H4 (cell line): ENCODE measurements around the gene MAGI2. TPM values are rescaled to one million over a fixed set of nuclear protein-coding genes. Genes with fewer than 3 reads are reported as not detected.

Experiments
- DNase-seq: peaks from one replicate; pipeline ENCODE4 v3.0.0-alpha.2; 2015; ENCODE audit warnings: low spot score
- total RNA-seq: library from RNA; depleted of rRNA; stranded (reverse); fragments of >200 nt; shearing (Covaris generic); gene quantifications from 2 replicates; pipeline ENCODE4 v1.2.3, GENCODE V29; 2014

MAGI2 gene
- total RNA-seq, 1 experiment from 2014 or later = 1.8 TPM

DNA sequence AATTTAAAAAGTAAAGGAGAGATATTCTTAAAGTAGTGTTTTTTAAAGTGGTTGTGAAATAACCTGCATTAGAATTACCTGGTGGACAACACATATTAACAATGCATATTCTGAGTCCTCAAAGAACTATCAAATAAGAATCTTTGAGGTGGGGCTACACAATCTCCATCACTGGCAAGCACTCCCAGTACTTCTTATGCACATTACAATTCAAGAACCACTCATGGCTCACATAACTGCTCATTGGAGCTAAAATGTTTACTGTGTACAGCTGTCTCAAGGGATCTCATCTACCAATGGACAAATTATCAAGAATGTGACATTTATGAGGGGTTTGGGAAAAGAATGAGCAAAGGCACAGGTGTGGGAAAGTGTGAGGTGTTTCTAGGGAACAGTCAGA is 962.9 kb downstream of the MAGI2 start:
- DNase-seq = no peak

DNA sequence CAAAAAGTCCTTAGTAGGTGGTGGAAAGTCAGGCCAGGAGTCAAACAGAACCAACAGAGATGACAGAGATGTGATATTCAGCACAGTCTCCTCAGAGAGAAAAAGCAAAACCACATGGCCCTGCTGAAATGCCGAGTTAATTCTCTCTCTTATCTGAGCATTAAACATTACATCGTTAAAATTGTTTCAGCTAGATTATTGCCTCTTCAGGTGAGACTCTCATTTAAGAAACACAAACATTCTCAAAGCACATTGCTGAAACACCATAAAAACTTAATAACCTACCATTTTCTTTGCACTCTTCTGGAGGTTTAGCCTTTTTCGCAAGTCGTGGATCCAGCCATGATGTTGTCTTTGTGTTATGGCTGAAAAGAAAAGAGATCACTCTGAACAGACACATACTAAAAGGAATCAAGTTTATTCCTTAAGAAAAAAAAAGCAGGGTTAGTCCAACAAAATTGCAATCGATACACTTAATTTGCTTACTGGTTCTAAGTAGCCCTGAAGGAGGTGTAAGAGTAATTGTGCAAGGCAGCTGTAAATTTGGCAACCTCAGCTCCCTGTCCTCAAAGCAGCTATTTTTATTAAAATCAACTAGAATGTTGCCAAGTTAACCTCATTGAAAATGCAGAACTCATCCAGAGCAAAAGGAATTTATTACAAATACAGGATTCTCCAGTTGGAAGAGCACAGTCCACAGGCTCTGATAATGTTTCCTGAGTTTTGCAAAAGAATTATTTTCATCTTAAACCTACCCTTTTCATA is 963.8 kb downstream of the MAGI2 start:
- DNase-seq = no peak

DNA sequence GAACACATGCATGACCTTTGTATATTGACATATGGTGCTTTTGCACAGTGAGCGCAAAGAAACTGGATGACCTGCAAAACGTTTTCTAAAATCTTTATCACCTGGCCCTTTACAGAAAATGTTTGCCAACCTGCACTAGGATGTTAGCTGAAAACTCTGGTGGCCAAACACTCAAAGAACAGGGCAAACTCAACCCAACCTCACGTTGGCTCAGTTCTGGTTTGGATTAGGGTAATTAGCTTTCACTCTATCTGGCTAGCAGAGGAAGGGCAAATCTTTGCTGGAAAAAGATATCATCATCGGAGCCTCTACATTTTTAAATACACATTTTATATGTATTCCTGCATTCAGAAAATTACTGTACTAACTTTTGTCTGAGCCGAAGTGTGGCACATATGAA is 966.0 kb downstream of the MAGI2 start:
- no peak for DNase-seq

DNA sequence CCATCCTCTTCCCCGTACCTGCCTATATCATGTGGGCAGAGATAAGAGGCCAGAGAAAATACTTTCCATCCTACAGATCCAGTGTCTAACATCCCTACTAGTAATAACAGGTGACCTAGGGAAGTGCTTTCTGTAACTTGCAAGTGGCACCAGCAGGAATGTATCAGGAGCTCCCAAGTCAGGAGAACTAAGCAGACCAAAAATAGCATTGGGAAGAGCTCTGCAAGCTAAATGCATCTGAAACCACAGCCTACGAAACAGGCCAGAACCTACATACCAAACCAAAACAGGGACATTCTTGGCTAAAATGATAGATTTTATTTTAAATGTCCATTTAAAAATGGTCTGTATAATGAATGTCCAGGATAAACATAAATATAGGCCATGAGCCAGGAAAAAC is 974.1 kb downstream of the MAGI2 start:
- no peak for DNase-seq

DNA sequence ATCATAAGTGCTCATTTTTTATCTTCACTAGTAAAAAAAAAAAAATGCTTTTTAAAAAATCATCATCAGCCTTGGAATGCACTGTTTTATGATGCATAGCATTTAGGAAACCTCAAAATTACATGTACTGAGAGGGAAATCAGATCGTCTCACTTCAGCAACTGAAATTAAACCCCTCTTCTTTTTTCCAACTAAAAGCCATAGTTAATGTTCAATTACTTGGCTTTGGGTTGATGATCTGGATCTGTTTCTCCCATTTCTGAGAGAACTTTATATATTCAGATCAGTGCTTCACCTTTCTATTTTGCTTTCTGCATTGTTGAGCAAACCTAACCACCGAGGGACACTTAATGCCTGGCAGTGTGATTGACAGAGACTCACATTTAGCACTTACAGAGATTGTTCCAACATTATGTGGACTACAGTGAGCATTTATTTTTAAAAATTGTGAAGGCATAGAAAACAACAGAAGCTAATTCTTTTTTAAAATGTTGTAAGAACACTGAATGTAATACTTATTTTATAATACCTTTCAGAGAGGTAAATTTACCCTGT is 976.5 kb downstream of the MAGI2 start:
- DNase-seq = no peak

DNA sequence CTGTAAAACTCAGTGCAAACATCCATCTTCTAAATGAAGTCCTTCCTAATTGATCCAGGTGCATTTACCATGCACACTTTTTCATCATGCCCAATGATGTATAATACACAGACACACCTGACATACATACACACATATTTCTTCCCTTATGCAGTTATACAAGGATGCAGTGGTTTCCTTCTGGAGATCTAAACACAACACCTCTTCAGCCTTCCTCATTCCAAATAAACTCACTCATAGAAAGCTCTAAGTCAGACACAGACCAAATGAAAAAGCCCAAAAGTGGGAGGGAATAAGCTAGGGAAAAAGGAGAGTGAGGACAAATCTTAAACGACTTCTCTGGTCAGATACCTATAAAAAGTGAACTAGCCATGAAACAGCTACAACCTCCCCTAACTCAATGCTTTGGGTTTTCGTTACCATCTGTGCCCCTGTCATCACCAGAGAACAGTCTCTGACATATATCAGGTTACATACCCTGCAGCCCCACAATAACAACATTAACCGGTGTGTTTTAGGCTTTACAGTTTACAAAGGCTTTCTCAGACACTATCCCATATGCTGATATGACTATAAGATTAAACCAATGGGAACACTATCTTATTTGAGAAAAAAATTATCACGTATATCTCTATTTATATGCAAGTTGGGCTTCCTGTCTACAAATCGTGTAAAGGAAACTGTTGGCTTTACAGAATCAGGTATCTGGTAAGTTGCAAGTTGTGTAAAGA is 979.7 kb downstream of the MAGI2 start:
- no peak for DNase-seq

DNA sequence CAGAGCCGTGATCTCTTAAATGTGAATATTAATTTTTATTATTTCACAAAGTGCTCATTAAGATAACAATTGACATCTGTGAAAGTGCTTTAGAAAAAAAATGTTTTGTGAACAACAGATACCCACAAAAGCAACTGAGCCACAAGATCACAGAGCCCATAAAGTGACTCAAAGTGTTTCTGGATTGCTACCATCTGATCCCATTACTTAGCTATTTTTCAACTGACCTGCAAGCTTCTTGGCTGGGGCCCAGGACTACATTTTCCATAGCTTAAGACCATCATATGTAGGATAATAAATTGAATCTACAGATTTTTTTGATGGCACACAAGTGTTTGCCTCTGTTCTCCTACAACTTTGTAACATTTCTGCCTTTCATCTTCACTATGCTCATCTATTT is 980.4 kb downstream of the MAGI2 start:
- DNase-seq = no peak

DNA sequence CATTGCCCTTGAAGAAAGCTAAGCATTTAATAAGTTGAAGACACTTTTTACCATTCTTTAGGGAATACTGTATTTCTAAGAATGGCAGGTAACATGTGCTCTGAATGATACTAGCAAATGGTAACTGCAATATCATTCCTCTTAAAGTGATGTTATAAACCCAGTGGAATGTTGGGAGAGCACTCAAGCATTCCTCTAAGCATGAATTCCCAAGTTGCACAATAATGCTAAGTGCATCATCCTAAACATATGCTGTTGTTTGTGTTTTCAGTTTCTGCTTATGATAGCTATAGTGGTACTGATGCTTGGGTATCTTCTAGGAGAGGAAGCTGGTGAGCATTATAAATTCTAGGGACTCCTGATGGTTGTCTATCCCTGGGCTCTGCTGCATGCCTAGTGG is 980.9 kb downstream of the MAGI2 start:
- peak; percentile 39 for DNase-seq

DNA sequence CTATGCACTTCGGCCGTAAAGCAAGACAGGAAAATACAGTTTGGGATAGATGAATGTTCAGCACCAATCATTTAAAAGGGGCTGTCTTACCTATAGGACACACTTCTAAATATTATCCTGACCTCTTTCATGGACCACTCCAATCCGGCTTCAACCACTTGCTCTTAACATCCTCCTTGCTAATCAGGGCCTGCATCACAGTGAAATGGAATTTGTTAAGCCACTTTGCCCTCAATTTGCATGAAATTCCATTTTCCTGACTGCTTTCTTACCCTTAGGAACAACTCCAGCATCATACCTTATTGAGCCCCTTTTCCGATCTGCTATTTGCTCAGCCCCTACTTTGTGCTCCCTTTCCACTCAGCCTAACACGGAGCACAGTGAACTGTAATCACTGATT is 987.6 kb downstream of the MAGI2 start:
- no peak for DNase-seq

DNA sequence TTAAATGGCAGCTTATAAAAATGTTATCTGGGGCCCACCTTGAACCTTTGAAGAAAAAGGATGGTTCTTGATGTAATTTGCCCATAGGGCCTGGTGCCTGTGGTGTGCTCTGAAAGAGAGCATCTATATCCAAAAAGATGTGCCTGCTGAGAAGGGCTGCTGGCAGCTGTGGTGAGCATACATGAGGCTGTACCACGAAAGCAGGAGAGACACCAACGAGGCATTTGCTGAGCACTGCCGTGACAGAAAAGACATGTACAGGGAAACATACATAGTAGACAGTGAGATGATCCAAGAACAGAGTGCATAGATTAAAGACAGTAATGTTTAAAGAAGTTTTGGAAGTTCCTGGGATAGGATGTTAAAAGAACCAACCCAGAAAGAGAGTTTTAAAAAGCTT is 990.4 kb downstream of the MAGI2 start:
- no peak for DNase-seq

DNA sequence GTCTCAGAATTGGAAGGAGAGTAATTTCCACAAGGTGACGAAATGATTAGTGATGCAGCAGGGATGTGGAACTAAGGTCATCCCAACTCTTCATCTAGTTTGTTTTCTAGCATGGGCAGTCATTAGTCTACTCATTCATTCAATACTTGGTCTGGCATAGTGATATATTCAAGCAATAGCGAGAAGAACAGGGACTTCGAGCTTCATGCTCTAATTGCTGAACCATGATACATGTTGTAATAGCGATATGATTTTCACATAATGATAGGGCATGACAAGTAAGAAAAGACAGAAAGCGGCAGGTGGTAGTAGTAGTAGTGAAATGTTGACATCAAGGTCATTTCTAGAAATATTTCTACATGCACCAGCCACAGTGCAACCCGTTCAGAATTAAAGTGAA is 1002.8 kb downstream of the MAGI2 start:
- no peak for DNase-seq

DNA sequence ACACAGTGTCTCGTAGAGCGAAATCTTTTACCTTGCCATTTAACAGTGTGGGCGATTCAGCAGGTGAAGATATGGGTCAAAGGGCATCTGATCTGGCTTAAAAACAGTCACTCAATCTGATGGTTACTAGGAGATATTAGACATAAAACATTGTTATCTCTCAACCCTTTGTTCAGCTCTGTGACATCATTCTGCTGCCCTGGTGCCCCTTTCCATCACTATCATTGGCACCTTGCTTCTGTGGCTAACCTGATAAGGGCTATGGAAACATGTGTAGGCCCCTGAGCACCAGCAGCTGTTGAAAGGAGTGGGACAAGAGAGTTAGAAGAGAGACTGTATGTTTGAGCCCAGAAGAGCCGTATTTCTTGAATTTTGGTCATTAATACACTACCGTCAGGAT is 1004.6 kb downstream of the MAGI2 start:
- no peak for DNase-seq

DNA sequence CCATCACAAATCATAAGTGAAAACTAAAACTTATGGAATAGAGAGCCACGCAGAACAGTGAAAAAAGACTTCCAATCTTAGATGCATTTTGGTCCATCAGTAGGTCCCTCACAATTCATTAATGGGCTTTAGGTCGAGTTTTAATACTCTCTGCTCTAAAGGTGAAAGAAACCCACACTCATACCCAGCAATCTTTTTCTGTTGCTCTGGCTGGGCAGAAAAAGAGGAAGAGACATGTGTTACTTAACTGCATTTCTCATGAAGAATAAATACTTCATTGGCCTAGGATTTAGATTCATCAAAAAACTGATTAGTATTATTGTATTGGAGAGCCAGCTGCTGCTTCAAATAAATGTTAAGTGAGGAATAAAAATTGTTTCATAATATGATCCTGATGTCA is 1009.2 kb downstream of the MAGI2 start:
- no peak for DNase-seq

DNA sequence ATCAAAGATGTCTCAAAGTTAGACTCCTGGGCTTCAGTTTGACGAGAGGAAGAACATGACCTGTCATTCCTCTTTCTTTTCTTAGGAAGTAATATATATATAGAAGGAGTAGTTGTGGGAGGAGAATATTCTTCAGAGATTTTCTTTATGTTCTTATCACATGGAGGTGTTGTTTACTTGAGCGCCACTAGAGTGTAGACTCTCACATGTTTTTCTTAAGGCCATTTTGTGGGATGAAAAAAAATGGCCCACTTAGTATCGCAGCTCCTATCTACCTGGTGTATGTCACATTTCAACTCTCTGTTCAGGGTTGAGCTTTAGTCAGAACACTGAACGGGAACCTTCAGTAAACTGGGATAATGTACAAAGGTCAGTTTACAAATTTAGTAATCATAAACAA is 1009.7 kb downstream of the MAGI2 start:
- DNase-seq = no peak

DNA sequence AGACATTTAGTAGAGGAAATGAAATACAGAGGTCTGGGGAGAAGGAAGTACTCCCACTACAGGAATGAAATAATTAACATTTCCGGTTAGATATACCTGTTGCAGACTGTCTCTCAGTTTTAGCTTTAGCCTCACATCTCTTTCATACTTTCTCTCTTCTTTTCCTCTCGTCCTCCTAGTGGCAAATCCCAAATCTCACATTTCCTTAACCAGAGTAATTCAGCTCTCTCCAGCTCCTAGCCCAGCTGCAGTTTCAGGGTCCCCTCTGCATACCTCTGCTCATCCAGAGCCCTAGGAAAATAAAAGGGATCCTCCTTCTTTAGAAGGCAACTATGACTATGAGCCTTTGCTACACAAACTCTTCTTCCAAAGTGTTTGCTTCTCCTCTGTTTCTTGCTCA is 1011.7 kb downstream of the MAGI2 start:
- DNase-seq = no peak

DNA sequence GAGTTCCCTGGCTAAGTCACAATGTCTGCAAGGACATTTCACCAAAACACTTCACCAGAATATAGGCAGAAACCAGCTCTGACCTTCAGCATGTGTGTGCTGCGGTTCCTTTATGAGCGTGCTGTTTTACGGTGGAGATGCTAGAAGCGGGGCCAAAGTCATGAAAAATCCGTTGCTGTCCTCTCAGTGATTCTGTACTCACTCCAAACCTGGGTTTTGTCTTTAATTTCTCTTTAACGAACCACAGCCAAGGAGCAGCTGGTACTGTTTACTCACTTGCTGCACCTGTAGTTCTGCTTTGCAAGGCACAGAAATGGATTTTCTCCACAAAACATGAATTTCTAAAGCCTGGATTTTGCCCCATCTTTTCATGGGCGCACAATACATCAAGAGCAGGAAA is 1015.0 kb downstream of the MAGI2 start:
- DNase-seq = no peak

DNA sequence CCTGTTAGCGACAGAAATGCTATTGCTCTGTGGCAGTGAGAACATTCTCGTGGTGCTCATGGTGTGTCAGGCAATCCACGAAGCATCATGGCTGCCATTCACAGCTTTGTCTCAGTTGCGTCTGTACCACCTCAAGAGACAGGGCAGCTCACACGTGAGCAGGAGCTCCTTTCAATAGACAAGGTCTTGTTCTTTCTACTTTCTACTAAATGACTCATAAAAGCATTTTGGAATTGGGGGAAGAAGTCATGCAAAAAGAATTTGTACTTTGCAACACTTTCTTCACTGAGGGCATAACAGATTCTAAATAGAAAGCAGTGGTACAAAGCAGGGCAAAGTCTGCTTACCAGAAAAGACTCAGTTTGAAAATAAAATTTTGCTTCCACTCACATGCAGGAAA is 1016.3 kb downstream of the MAGI2 start:
- DNase-seq = peak; percentile 21

DNA sequence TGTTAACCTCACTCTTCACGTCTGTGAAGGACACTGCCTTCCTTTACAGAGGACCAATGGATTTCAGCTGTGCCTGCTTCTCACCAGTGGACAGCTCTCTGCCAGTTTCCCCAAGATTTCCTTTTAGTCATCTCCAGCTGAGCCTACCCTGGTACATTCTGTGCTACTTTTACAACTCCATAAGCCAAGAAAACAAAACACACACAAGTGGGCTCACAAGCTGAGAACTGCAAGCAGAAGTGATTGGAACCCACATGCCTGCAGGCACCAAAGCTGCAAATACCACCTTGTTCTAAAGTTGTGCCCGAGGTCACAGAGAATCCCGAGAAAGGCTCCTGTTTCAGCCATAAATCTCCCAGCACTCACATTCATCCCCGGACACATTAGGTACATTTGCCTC is 1018.1 kb downstream of the MAGI2 start:
- DNase-seq = no peak

DNA sequence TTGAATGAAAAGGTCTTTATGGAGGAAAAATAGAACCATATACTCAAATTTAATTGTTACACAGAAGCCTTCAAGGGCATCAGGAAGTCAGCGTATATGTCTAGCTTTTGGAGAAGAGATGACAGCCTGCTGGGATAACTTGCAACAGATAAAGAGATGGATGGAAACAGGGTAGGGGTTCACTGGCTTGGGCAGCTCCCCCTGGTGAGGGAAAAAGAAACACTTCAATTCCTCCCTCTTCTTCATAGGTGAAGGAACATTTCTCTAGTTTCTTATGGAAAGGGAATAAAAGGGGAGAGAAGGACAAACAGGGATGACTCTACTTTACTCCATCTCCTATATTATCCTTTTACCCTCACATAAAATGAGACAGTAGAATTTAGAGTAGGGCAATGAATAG is 1019.2 kb downstream of the MAGI2 start:
- no peak for DNase-seq

DNA sequence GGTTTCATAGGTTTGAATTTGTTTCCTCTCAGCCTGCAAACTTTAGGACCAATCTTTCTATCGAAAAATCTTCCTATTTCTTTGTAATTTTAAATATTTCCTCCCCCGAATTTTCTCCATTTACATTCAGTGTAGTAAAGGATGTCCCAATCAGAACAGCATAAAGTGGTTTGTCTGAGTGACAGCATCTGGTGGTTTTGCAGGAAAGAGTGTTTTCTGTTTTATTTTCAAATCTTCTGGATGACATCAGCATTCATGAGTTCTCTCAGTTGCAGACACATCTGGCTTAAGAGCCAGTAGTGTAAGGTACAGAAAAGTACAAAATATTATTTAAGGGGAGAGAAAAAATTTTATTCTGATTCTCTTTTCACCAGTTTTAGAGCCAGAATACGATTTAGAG is 1020.0 kb downstream of the MAGI2 start:
- DNase-seq = no peak

DNA sequence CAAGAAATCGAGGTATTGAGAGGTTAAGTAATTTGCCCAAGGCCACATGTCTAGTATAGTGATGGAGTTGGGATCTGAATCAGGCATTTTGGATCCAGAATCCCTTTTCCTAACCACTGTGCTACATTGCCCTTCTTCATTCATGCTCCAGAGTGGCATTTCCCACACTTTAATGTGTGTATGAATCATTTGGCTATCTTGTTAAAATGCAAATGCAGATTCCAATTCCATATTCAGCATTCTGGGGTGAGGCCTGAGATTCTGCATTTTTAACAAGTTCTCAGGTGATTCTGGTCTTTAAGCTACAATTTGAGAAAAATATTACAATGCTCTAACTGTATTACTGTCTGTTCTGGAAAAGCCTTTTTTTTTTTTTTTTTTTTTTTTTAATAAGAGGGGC is 1023.6 kb downstream of the MAGI2 start:
- DNase-seq = no peak

DNA sequence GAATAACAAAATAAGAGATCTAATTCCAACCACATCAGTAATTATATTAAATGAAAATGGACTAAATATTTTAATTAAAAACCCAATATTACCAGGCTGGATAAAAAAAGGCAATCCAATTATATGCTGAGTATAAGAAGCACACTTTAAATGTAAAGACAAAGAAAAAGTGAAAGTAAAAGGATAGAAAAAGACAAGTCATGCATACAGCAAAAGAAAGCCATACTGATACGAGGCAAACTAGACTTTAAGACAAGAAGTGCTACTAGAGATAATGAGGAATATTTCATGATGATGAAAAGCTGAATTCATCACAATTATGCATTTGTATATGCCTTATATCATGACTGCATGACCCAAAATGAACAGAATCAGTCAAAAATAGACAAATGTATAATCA is 1026.3 kb downstream of the MAGI2 start:
- DNase-seq = peak; percentile 32

DNA sequence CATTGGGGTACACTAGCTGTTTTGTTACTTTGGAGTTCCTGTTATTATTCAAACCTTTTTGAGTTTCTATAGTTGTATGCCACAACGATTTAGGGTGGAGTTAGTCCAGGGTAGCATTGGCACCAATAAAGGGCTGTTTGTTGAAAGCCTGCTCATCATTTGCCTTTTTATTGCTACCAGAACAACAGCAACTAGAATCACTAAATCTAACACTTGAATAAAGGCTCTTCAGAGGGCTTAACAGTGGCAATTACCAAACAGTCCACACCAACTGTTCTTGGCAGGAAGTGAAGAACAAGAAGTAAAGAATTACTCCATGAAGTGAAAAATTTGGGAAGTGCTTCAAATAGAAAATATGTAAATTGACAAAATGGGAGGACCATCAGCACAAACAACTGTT is 1033.5 kb downstream of the MAGI2 start:
- no peak for DNase-seq
